ENCODE results near the gene GAA.

- TF ChIP-seq CTCF (IDR thresholded peaks at IDR 0.05) (peak in 1 of 6 experiments; percentile 10), POLR2A (IDR thresholded peaks at IDR 0.05) (no peak)
Observed at GRCh38 chr17:80146121-80147034, 45.0 kb downstream of the GAA start.
